ENCODE results near the gene HABP4. TPM values are rescaled to one million over a fixed set of nuclear protein-coding genes. Genes with fewer than 3 reads are reported as not detected.

The HABP4 gene
- total and polyA plus RNA-seq, 10 of the 15 experiments (the other 5 are each of a cell fraction or from before 2014, with no cell fraction given), result 1.6 to 15.4 (median 11.6) TPM

DNA sequence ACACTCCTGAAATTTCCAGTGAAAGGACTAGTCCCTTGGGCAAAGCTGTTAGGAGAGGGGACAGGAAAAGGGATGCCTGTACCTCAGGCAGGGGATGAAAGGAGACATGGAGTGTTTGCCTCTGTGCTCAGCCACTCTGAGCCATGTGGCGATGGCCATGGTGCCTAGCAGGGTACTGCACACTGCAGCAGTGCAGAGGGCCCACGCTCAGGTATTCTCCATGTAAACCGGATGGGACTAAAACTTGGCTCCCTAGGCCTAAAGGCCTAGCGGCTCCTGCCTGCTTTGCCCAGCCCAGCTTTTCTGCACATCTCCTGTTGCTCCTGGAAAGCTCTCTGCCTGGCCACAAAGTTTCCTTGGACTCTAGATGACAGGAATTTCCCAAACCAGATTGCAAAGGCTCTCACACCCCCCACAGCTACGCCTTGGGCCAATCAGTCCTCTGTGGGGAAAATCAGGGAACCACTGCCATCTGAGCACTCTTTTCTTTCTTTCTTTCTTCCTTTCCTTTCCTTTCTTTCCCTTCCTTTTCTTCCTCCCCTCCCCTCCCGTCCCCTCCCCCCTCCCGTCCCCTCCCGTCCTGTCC, 44.3 kb downstream of the HABP4 start:
- Histone ChIP-seq H4K20me1 (ENCODE audit: control insufficient read depth, insufficient read depth) (no peaks in the 10 kb centered on the region), H3K9ac (ENCODE audit: control insufficient read depth, insufficient read depth, low read length) (no peak overlapping the region), H3K4me2 (ENCODE audit: control insufficient read depth, insufficient read depth) (no peak overlapping the region), H3K27me3 (replicated peaks in 1 of 2; ENCODE audit: control insufficient read depth in 2 of 2, insufficient read depth in 2 of 2, low read length in 1 of 2) (no peaks in the 10 kb centered on the region), H2AFZ (ENCODE audit: control insufficient read depth, low read depth, low read length) (no peak overlapping the region), H3K4me3 (no peak overlapping the region), H3K36me3 (ENCODE audit: control insufficient read depth in 2 of 2, insufficient read depth in 2 of 2, low read length in 1 of 2) (no peaks in the 10 kb centered on the region), H3K9me3 (replicated peaks; ENCODE audit: control insufficient read depth, insufficient read depth, low read length) (no peaks in the 10 kb centered on the region), H3K4me1 (ENCODE audit: control insufficient read depth, insufficient read depth, low read length) (no peaks in the 10 kb centered on the region), H3K79me2 (ENCODE audit: control insufficient read depth, insufficient read depth, low read length) (no peaks in the 10 kb centered on the region), H3K27ac (ENCODE audit: control insufficient read depth, insufficient read depth) (no peak overlapping the region)
- ATAC-seq (no peak), FAIRE-seq (no peak), DNase-seq (ENCODE audit: low read depth, low spot score) (no peak)
- ChIA-PET CTCF (no interaction called here), RAD21 (ENCODE audit: unreplicated experiment) (no interaction called here), SMC1A (ENCODE audit: uncharacterized antibody, unreplicated experiment) (interaction anchor here (1.1 kb wide), 1 partner anchor 61 kb away, joined by 3 read pairs; no protein-coding TSS in a partner anchor), POLR2A (interaction anchor here (0.5 kb wide), 1 partner anchor 51 kb away, joined by 6 read pairs; no protein-coding TSS in a partner anchor)
- in situ Hi-C loops (cut with MboI) (no loop called here), intact Hi-C loops (cut with micrococcal nuclease; ENCODE audit: unreplicated experiment) (no loop called here)
- WGBS (ENCODE audit: insufficient coverage, insufficient replicate concordance, low lambda C conversion rate, missing lambda C conversion rate), result 46% methylated on average over 5 of the region's 8 CpGs
- BruUV-seq (replicated peaks), result no TSS peak
- TF ChIP-seq ZBTB40 (IDR thresholded peaks at IDR 0.05; ENCODE audit: borderline replicate concordance), result no peak
- no peak for TF ChIP-seq ZNF384 (IDR thresholded peaks at IDR 0.05; ENCODE audit: borderline replicate concordance, low read depth, low read length)
- no peak for TF ChIP-seq E2F4 (IDR thresholded peaks at IDR 0.05; ENCODE audit: low read depth, low read length)
- TF ChIP-seq, protein P1, sequence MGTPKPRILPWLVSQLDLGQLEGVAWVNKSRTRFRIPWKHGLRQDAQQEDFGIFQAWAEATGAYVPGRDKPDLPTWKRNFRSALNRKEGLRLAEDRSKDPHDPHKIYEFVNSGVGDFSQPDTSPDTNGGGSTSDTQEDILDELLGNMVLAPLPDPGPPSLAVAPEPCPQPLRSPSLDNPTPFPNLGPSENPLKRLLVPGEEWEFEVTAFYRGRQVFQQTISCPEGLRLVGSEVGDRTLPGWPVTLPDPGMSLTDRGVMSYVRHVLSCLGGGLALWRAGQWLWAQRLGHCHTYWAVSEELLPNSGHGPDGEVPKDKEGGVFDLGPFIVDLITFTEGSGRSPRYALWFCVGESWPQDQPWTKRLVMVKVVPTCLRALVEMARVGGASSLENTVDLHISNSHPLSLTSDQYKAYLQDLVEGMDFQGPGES (IDR thresholded peaks at IDR 0.05), result no peak
- TF ChIP-seq WRNIP1 (IDR thresholded peaks at IDR 0.05; ENCODE audit: borderline replicate concordance, low read depth, low read length), result no peak
- no peak for TF ChIP-seq YBX1 (IDR thresholded peaks at IDR 0.05)
- no peak for TF ChIP-seq CBFB (IDR thresholded peaks at IDR 0.05; ENCODE audit: low read depth)
- TF ChIP-seq, protein P2, sequence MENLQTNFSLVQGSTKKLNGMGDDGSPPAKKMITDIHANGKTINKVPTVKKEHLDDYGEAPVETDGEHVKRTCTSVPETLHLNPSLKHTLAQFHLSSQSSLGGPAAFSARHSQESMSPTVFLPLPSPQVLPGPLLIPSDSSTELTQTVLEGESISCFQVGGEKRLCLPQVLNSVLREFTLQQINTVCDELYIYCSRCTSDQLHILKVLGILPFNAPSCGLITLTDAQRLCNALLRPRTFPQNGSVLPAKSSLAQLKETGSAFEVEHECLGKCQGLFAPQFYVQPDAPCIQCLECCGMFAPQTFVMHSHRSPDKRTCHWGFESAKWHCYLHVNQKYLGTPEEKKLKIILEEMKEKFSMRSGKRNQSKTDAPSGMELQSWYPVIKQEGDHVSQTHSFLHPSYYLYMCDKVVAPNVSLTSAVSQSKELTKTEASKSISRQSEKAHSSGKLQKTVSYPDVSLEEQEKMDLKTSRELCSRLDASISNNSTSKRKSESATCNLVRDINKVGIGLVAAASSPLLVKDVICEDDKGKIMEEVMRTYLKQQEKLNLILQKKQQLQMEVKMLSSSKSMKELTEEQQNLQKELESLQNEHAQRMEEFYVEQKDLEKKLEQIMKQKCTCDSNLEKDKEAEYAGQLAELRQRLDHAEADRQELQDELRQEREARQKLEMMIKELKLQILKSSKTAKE (IDR thresholded peaks at IDR 0.05; ENCODE audit: low read depth, poor library complexity, severe bottlenecking), result no peak
- no peak for TF ChIP-seq MTA2 (IDR thresholded peaks at IDR 0.05; ENCODE audit: low read depth)
- no peak for TF ChIP-seq PAX8 (IDR thresholded peaks at IDR 0.05)
- TF ChIP-seq RB1 (IDR thresholded peaks at IDR 0.05; ENCODE audit: borderline replicate concordance), result no peak
- no peak for TF ChIP-seq ETV6 (conservative IDR thresholded peaks at IDR 0.05 in 1 of 2, IDR thresholded peaks at IDR 0.05 in 1 of 2; ENCODE audit: borderline replicate concordance in 1 of 2, low read depth in 1 of 2)
- no peak for TF ChIP-seq PKNOX1 (IDR thresholded peaks at IDR 0.05)
- TF ChIP-seq HDAC6 (IDR thresholded peaks at IDR 0.05; ENCODE audit: unreplicated experiment), result no peak

Measured in GM12878 (cell line).